OCI-LY7 (cell line): ENCODE data around the gene AFG1L. TPM values are rescaled to one million over a fixed set of nuclear protein-coding genes. Genes with fewer than 3 reads are reported as not detected.

Experiments used
- BruUV-seq: library from RNA; stranded (reverse); fragments of 400-500 nt; replicated peaks from 2 replicates; lab custom pipeline; 2021; lab: Mats Ljungman, UMichigan
- CTCF ChIA-PET: fragments of 300-600 bp; sonication (Branson Sonifier 250); formaldehyde crosslinking; loops from one replicate; lab custom pipeline; 2022; ENCODE audit warnings: antibody characterized with exemption; ENCODE audit not compliant: unreplicated experiment; lab: Charles Lee
- POLR2A ChIA-PET: fragments of 300-600 bp; sonication (Branson Sonifier 250); formaldehyde crosslinking; loops from one replicate; lab custom pipeline; 2022; ENCODE audit warnings: antibody characterized with exemption; lab: Charles Lee
- DNase-seq: peaks from one replicate; pipeline ENCODE4 v3.0.0-alpha.2; 2015; ENCODE audit warnings: low spot score
- H2AFZ ChIP-seq: fragments of 200-600 bp; sonication (generic), shearing (Covaris generic); 2 replicates; pipeline ENCODE4 v1.6.1; 2014; ENCODE audit warnings: mild to moderate bottlenecking, antibody characterized with exemption, low read length, moderate library complexity
- H3K27ac ChIP-seq: fragments of 200-600 bp; sonication (generic); 2 replicates; pipeline ENCODE4 v1.5.1; 2014; ENCODE audit warnings: mixed run types, low read depth, mild to moderate bottlenecking, moderate library complexity, low read length, inconsistent platforms; ENCODE audit not compliant: poor library complexity, severe bottlenecking
- H3K36me3 ChIP-seq: fragments of 200-600 bp; sonication (generic); 2 replicates; pipeline ENCODE4 v1.6.1; 2014; ENCODE audit warnings: mild to moderate bottlenecking, antibody characterized with exemption, low read length, moderate library complexity, mixed read lengths; ENCODE audit not compliant: insufficient read depth
- H3K4me1 ChIP-seq: fragments of 200-600 bp; sonication (generic); 2 replicates; pipeline ENCODE4 v1.5.1; 2014; ENCODE audit warnings: mild to moderate bottlenecking, low read length; ENCODE audit not compliant: insufficient read depth, poor library complexity, severe bottlenecking
- H3K4me2 ChIP-seq: fragments of 200-600 bp; sonication (generic); 2 replicates; pipeline ENCODE4 v1.6.1; 2014; ENCODE audit warnings: mild to moderate bottlenecking, low read length
- H3K4me3 ChIP-seq: fragments of 200-600 bp; sonication (generic); 2 replicates; pipeline ENCODE4 v1.5.1; 2014; ENCODE audit warnings: mild to moderate bottlenecking, low read depth, low read length; ENCODE audit not compliant: poor library complexity, severe bottlenecking
- H3K79me2 ChIP-seq: fragments of 200-600 bp; sonication (generic); 2 replicates; pipeline ENCODE4 v1.6.1; 2016; ENCODE audit warnings: low read depth, mild to moderate bottlenecking, low read length, moderate library complexity, mixed read lengths; ENCODE audit not compliant: insufficient read depth
- H3K9me2 ChIP-seq: fragments of 200-600 bp; sonication (generic); 2 replicates; pipeline ENCODE4 v1.6.1; 2016; ENCODE audit warnings: mild to moderate bottlenecking, low read length, mixed read lengths; ENCODE audit not compliant: insufficient read depth
- H3K9me3 ChIP-seq: fragments of 200-600 bp; sonication (generic); 2 replicates; pipeline ENCODE4 v1.6.1; 2014; ENCODE audit warnings: mild to moderate bottlenecking, mixed run types, low read length, mixed read lengths
- H4K20me1 ChIP-seq: fragments of 200-600 bp; sonication (generic); 2 replicates; pipeline ENCODE4 v1.6.1; 2014; ENCODE audit warnings: mild to moderate bottlenecking, antibody characterized with exemption, low read length, moderate library complexity, mixed read lengths; ENCODE audit not compliant: insufficient read depth
- CTCF ChIP-seq: fragments of 200-600 bp; sonication (generic); conservative IDR thresholded peaks from 2 replicates; pipeline ENCODE4 v1.5.1; 2014; ENCODE audit warnings: mild to moderate bottlenecking, antibody characterized with exemption, low read length, moderate library complexity, mixed read lengths
- EZH2phosphoT487 ChIP-seq: fragments of 200-600 bp; sonication (generic); IDR thresholded peaks from 2 replicates; pipeline ENCODE4 v1.6.1; 2018; ENCODE audit warnings: low read depth, borderline replicate concordance, mild to moderate bottlenecking, mixed run types, antibody characterized with exemption, low read length, moderate library complexity, mixed read lengths
- intact Hi-C: fragments of 100-400 bp; cut with micrococcal nuclease; formaldehyde crosslinking; loops from one replicate; pipeline ENCODE4 v1.10.0; 2022; ENCODE audit not compliant: unreplicated experiment
- total RNA-seq, 2 experiments: library from RNA; depleted of rRNA in 1 of 2; stranded (reverse); fragments of >200 nt in 1 of 2; shearing (Covaris generic) in 1 of 2; gene quantifications; 2 replicates each; pipeline ENCODE4 v1.2.3, GENCODE V29; 2014 to 2022

The AFG1L gene
- total RNA-seq, 2 experiments from 2014 or later, result 8.9 to 9.0 TPM

GRCh38 chr6:108365478-108365877 lies 70.6 kb downstream of the AFG1L start:
- no peaks in the 10 kb centered on the region for H4K20me1 ChIP-seq
- POLR2A ChIA-PET, result no interaction called here
- BruUV-seq, result no TSS peak

GRCh38 chr6:108366236-108366635 lies 71.4 kb downstream of the AFG1L start:
- CTCF ChIA-PET, result no interaction called here
- POLR2A ChIA-PET, result no interaction called here
- H2AFZ ChIP-seq, result no peak overlapping the region

More at GRCh38 chr6:108365478-108365877, 70.6 kb downstream of the AFG1L start:
- Histone ChIP-seq H3K4me1 (peaks cover 6% of the 10 kb centered on the region), H3K36me3 (no peaks in the 10 kb centered on the region), H3K4me3 (no peak overlapping the region), H3K9me2 (no peaks in the 10 kb centered on the region), H3K4me2 (no peak overlapping the region), H2AFZ (no peak overlapping the region), H3K9me3 (no peaks in the 10 kb centered on the region), H3K27ac (no peak overlapping the region), H3K79me2 (no peaks in the 10 kb centered on the region)
- intact Hi-C loops, result no loop called here
- CTCF ChIA-PET, result no interaction called here
- no peak for DNase-seq
- TF ChIP-seq CTCF (no peak), EZH2phosphoT487 (no peak)

More at GRCh38 chr6:108366236-108366635, 71.4 kb downstream of the AFG1L start:
- no peak for DNase-seq
- Histone ChIP-seq H3K79me2 (no peaks in the 10 kb centered on the region), H3K4me3 (no peak overlapping the region), H3K9me2 (no peaks in the 10 kb centered on the region), H3K36me3 (no peaks in the 10 kb centered on the region), H3K4me2 (no peak overlapping the region), H4K20me1 (no peaks in the 10 kb centered on the region), H3K9me3 (no peaks in the 10 kb centered on the region), H3K4me1 (peaks cover 6% of the 10 kb centered on the region), H3K27ac (no peak overlapping the region)
- intact Hi-C loops, result no loop called here
- BruUV-seq, result no TSS peak
- no peak for TF ChIP-seq CTCF
- no peak for TF ChIP-seq EZH2phosphoT487
